ENCODE data around the gene TBC1D22A. TPM values are rescaled to one million over a fixed set of nuclear protein-coding genes. Genes with fewer than 3 reads are reported as not detected.

Gene TBC1D22A
- total and polyA plus RNA-seq, 4 donors: 4.1 to 12.4 (median 8.4) TPM

- Histone ChIP-seq H3K9me3 (ENCODE audit: control insufficient read depth in 4 of 4, low read length in 3 of 4) (peaks cover 5 to 13% (median 9%) of the 10 kb centered on the region in 4 donors), H3K27me3 (ENCODE audit: control insufficient read depth in 4 of 4, insufficient read depth in 4 of 4, low read length in 3 of 4) (no peaks in the 10 kb centered on the region), H3K4me1 (ENCODE audit: control insufficient read depth in 4 of 4, insufficient read depth in 4 of 4, low read length in 3 of 4) (peaks cover 4 to 18% (median 12%) of the 10 kb centered on the region in 4 donors), H3K9ac (ENCODE audit: low read depth in 1 of 2, low read length in 2 of 2) (no peak overlapping the region), H3K27ac (ENCODE audit: low read depth in 1 of 2, low read length in 2 of 2) (no peak overlapping the region), H3K4me3 (ENCODE audit: low read depth in 1 of 3, low read length in 3 of 3) (no peak overlapping the region), H3K36me3 (ENCODE audit: control insufficient read depth in 4 of 4, insufficient read depth in 3 of 4, low read depth in 1 of 4, low read length in 3 of 4) (peaks cover 2 to 12% (median 4%) of the 10 kb centered on the region in 4 donors)
- WGBS: 94% methylated on average over 5 of the region's 5 CpGs
- no peak for TF ChIP-seq HNF4A (conservative IDR thresholded peaks at IDR 0.05)
- no peak for TF ChIP-seq SP1 (IDR thresholded peaks at IDR 0.05)
- no peak for TF ChIP-seq TAF1 (conservative IDR thresholded peaks at IDR 0.05)
- TF ChIP-seq NR2F2 (IDR thresholded peaks at IDR 0.05): no peak
- no peak for TF ChIP-seq HNF4G (IDR thresholded peaks at IDR 0.05)
- no peak for TF ChIP-seq CTCF (IDR thresholded peaks at IDR 0.05; ENCODE audit: low read depth, low read length, missing input control)
- no peak for TF ChIP-seq RXRA (IDR thresholded peaks at IDR 0.05)
- TF ChIP-seq JUND (IDR thresholded peaks at IDR 0.05): no peak
- TF ChIP-seq EGR1 (IDR thresholded peaks at IDR 0.05; ENCODE audit: low read depth in 2 of 2): no peak
- TF ChIP-seq MAX (IDR thresholded peaks at IDR 0.05): no peak
- TF ChIP-seq GABPA (IDR thresholded peaks at IDR 0.05 in 1 of 2, conservative IDR thresholded peaks at IDR 0.05 in 1 of 2): no peak
- TF ChIP-seq FOXA1 (IDR thresholded peaks at IDR 0.05): no peak
- TF ChIP-seq, protein P1, sequence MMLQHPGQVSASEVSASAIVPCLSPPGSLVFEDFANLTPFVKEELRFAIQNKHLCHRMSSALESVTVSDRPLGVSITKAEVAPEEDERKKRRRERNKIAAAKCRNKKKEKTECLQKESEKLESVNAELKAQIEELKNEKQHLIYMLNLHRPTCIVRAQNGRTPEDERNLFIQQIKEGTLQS (IDR thresholded peaks at IDR 0.05): no peak
- no peak for TF ChIP-seq REST (IDR thresholded peaks at IDR 0.05)
- no peak for TF ChIP-seq FOXA2 (IDR thresholded peaks at IDR 0.05)
- no peak for TF ChIP-seq YY1 (IDR thresholded peaks at IDR 0.05)
- no peak for TF ChIP-seq RAD21 (IDR thresholded peaks at IDR 0.05)
- no peak for DNase-seq (ENCODE audit: low spot score)
Observed at GRCh38 chr22:46931414-46931813, 169.0 kb downstream of the TBC1D22A start.

DNA sequence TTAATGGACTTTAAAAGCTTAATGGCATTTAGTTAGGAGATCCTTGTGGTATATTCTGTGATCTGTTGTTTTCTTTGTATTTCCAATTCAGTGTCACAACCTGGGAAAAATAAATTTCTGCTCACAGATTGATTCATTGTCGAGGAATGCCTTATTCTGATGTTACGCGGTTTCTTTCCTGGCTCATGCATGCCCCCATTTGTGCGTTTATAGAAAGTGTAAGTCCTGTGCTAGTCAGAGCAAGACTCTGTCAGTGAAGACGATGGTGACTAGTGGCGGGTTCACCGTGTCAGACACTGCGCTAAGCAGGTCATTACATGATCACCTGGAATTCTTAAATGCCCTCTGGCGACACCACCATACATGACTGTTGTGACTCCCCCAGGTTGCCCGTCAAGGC is 169.4 kb downstream of the TBC1D22A start:
- H3K9me3 ChIP-seq (ENCODE audit: control insufficient read depth in 4 of 4, low read length in 3 of 4): peaks cover 5 to 13% (median 9%) of the 10 kb centered on the region in 4 donors
- H3K4me3 ChIP-seq (ENCODE audit: low read depth in 1 of 3, low read length in 3 of 3): no peak overlapping the region
- no peak overlapping the region for H3K9ac ChIP-seq (ENCODE audit: low read depth in 1 of 2, low read length in 2 of 2)
- peaks cover 4 to 23% (median 16%) of the 10 kb centered on the region in 4 donors for H3K4me1 ChIP-seq (ENCODE audit: control insufficient read depth in 4 of 4, insufficient read depth in 4 of 4, low read length in 3 of 4)
- peaks cover 2 to 12% (median 4%) of the 10 kb centered on the region in 4 donors for H3K36me3 ChIP-seq (ENCODE audit: control insufficient read depth in 4 of 4, insufficient read depth in 3 of 4, low read depth in 1 of 4, low read length in 3 of 4)
- DNase-seq (ENCODE audit: low spot score): no peak
- no peaks in the 10 kb centered on the region for H3K27me3 ChIP-seq (ENCODE audit: control insufficient read depth in 4 of 4, insufficient read depth in 4 of 4, low read length in 3 of 4)
- 97% methylated on average over 10 of the region's 10 CpGs for WGBS
- H3K27ac ChIP-seq (ENCODE audit: low read depth in 1 of 2, low read length in 2 of 2): no peak overlapping the region
- TF ChIP-seq FOXA1 (IDR thresholded peaks at IDR 0.05): no peak
- TF ChIP-seq CTCF (IDR thresholded peaks at IDR 0.05; ENCODE audit: low read depth, low read length, missing input control): no peak
- TF ChIP-seq EGR1 (IDR thresholded peaks at IDR 0.05; ENCODE audit: low read depth in 2 of 2): no peak
